HCT116 (cell line): Measurements from ENCODE around the gene WRAP53.

ENCODE experiments used
- POLR2AphosphoS5 ChIP-seq: IDR thresholded peaks from 2 replicates; pipeline ENCODE4 v1.6.1; 2011; ENCODE audit warnings: mild to moderate bottlenecking, low read depth, low read length, moderate library complexity
- TF ChIP-seq, protein P1 (sequence below), 3 experiments: fragments of 200-600 bp in 1 of 3; sonication (generic) in 1 of 3; IDR thresholded peaks in 2 of 3; conservative IDR thresholded peaks in 1 of 3; 2 replicates each; pipeline ENCODE4 v1.5.1; 2012 to 2017; ENCODE audit warnings: low read depth in 2 of 3, low read length in 2 of 3, antibody characterized with exemption in 1 of 3, borderline replicate concordance in 1 of 3, control low read depth in 1 of 3, mild to moderate bottlenecking in 1 of 3, mixed read lengths in 1 of 3, mixed run types in 1 of 3, moderate library complexity in 1 of 3; ENCODE audit not compliant: insufficient read depth in 1 of 3

DNA sequence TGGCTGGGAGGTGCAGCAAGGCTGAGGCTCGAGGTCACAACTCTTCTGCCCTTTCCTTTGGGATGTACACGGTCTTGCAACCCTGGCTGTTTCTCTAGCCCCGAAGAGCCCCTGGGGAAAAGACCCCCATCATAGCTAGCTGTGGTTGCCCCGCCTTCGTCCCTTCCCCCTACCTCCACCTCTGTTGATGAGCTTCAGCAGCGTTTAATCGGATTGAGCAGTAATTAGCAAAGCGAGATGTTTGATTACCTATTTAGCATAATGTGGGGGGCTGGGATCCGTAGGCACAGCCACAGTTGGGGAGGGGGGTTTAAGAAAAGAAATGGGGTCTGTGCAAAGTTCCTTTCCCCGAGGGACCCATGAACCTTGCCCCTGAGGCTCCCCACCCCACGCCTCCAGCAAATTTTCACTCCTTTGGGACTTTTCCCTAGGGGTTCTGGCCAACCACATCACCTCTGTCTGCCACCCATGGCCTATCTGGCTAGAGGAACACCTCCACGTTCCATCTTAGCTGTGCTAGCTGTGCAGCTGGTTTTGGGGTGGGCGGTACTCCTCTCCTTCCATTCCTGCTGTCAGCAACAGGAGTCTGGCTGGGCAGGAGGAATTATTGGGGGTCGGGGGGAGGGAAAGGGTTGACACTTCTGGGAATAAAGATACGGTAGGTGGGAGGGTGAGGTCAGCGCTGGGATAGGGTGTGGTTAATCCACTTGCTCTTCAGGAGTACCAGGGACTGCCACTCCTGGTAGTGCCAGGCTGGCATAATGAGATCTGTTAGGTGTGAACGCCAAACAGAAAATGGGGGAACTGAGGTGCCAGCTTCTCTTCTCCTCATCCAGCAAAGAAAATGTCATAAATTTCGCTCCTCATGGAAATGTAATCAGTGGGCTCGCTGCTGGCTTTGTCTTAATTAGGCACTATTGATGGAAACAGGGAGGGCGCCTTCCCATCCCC is 27.9 kb downstream of the WRAP53 start:
- TF ChIP-seq, protein P1, sequence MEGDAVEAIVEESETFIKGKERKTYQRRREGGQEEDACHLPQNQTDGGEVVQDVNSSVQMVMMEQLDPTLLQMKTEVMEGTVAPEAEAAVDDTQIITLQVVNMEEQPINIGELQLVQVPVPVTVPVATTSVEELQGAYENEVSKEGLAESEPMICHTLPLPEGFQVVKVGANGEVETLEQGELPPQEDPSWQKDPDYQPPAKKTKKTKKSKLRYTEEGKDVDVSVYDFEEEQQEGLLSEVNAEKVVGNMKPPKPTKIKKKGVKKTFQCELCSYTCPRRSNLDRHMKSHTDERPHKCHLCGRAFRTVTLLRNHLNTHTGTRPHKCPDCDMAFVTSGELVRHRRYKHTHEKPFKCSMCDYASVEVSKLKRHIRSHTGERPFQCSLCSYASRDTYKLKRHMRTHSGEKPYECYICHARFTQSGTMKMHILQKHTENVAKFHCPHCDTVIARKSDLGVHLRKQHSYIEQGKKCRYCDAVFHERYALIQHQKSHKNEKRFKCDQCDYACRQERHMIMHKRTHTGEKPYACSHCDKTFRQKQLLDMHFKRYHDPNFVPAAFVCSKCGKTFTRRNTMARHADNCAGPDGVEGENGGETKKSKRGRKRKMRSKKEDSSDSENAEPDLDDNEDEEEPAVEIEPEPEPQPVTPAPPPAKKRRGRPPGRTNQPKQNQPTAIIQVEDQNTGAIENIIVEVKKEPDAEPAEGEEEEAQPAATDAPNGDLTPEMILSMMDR (IDR thresholded peaks at IDR 0.05 in 2 of 3, conservative IDR thresholded peaks at IDR 0.05 in 1 of 3; ENCODE audit: borderline replicate concordance in 1 of 3, insufficient read depth in 1 of 3, low read depth in 2 of 3, low read length in 2 of 3), result no peak
- no peak for TF ChIP-seq POLR2AphosphoS5
